SK-N-SH (cell line): ENCODE data around the gene URM1. TPM values are rescaled to one million over a fixed set of nuclear protein-coding genes. Genes with fewer than 3 reads are reported as not detected.

Source experiments
- CTCF ChIA-PET: fragments of 300-600, 350-600 bp; formaldehyde crosslinking; extraction: SDS; loops from one replicate; lab custom pipeline; 2021; lab: Yijun Ruan, JAX
- POLR2A ChIA-PET: fragments of 350-600 bp; sonication (Branson Sonifier 250); formaldehyde crosslinking; extraction: SDS; loops from one replicate; lab custom pipeline; 2020; ENCODE audit warnings: antibody characterized with exemption, inconsistent platforms; lab: Yijun Ruan, JAX
- DNase-seq: peaks from one replicate; pipeline ENCODE4 v3.0.0; 2012
- H2AFZ ChIP-seq: fragments of 200-600 bp; sonication (generic); 2 replicates; pipeline ENCODE4 v1.8.1; 2016; ENCODE audit warnings: antibody characterized with exemption, mild to moderate bottlenecking, low read depth
- H3F3A ChIP-seq: fragments of 200-600 bp; sonication (generic); replicated peaks from 2 replicates; pipeline ENCODE3; 2016; ENCODE audit warnings: antibody characterized with exemption, mild to moderate bottlenecking; ENCODE audit not compliant: insufficient read depth
- H3K27ac ChIP-seq, 2 experiments: fragments of 200-500 bp in 1 of 2; fragments of 200-600 bp in 1 of 2; sonication (Bioruptor generic) in 1 of 2; sonication (generic), shearing (Covaris generic) in 1 of 2; 2 replicates each; pipeline versions ENCODE4 v1.5.1 to v1.6.1; 2014 to 2016; ENCODE audit warnings: low read depth in 2 of 2, inconsistent platforms in 1 of 2, low read length in 1 of 2, mild to moderate bottlenecking in 1 of 2, mixed read lengths in 1 of 2
- H3K27me3 ChIP-seq: fragments of 200-600 bp; sonication (generic), shearing (Covaris generic); 2 replicates; pipeline ENCODE4 v1.6.1; 2016; ENCODE audit warnings: mixed run types; ENCODE audit not compliant: insufficient read depth
- H3K36me3 ChIP-seq, 2 experiments: fragments of 200-500 bp in 1 of 2; fragments of 200-600 bp in 1 of 2; sonication (Bioruptor generic) in 1 of 2; sonication (generic) in 1 of 2; replicated peaks in 1 of 2; 2 replicates each; pipeline versions ENCODE3 to v1.5.1; 2014 to 2016; ENCODE audit warnings: low read length in 1 of 2, mild to moderate bottlenecking in 1 of 2; ENCODE audit not compliant: insufficient read depth in 2 of 2, control insufficient read depth in 1 of 2
- H3K4me1 ChIP-seq, 2 experiments: fragments of 200-500 bp in 1 of 2; fragments of 200-600 bp in 1 of 2; sonication (Bioruptor generic) in 1 of 2; sonication (generic), shearing (Covaris generic) in 1 of 2; 2 replicates each; pipeline versions ENCODE4 v1.5.1 to v1.6.1; 2014 to 2016; ENCODE audit warnings: low read depth in 1 of 2, low read length in 1 of 2, mixed run types in 1 of 2; ENCODE audit not compliant: insufficient read depth in 2 of 2, control insufficient read depth in 1 of 2
- H3K4me2 ChIP-seq: fragments of 200-600 bp; sonication (generic), shearing (Covaris generic); 2 replicates; pipeline ENCODE4 v1.6.1; 2017; ENCODE audit warnings: mixed run types
- H3K4me3 ChIP-seq, 2 experiments: fragments of 200-500 bp in 1 of 2; fragments of 200-600 bp in 1 of 2; sonication (Bioruptor generic) in 1 of 2; sonication (generic), shearing (Covaris generic) in 1 of 2; 2 replicates each; pipeline versions ENCODE4 v1.5.1 to v1.8.1; 2014 to 2016; ENCODE audit warnings: low read depth in 2 of 2, inconsistent platforms in 1 of 2, low read length in 1 of 2, mild to moderate bottlenecking in 1 of 2, mixed read lengths in 1 of 2, moderate library complexity in 1 of 2
- H3K79me2 ChIP-seq: fragments of 200-600 bp; sonication (generic); 2 replicates; pipeline ENCODE4 v1.8.1; 2017; ENCODE audit warnings: mild to moderate bottlenecking; ENCODE audit not compliant: insufficient read depth
- H3K9ac ChIP-seq: fragments of 200-600 bp; sonication (generic); 2 replicates; pipeline ENCODE4 v1.6.1; 2017; ENCODE audit warnings: mixed run types
- H3K9me2 ChIP-seq: fragments of 200-600 bp; sonication (generic); 2 replicates; pipeline ENCODE4 v1.6.1; 2017; ENCODE audit warnings: mixed run types
- H3K9me3 ChIP-seq: fragments of 200-600 bp; sonication (generic); 2 replicates; pipeline ENCODE4 v1.6.1; 2017; ENCODE audit warnings: mixed run types, mild to moderate bottlenecking, moderate library complexity
- H4K20me1 ChIP-seq: fragments of 200-600 bp; sonication (generic); 2 replicates; pipeline ENCODE4 v1.6.1; 2017; ENCODE audit warnings: mild to moderate bottlenecking, mixed run types; ENCODE audit not compliant: insufficient read depth
- CTCF ChIP-seq: fragments of 200-600 bp; sonication (generic); IDR thresholded peaks from 2 replicates; pipeline ENCODE4 v1.6.1; 2017; ENCODE audit warnings: antibody characterized with exemption, mild to moderate bottlenecking, moderate library complexity
- EZH2phosphoT487 ChIP-seq: fragments of 200-600 bp; sonication (generic); IDR thresholded peaks from 2 replicates; pipeline ENCODE4 v1.6.1; 2017; ENCODE audit warnings: low read depth, mixed run types, mild to moderate bottlenecking, antibody characterized with exemption, moderate library complexity, borderline replicate concordance
- FOXM1 ChIP-seq: IDR thresholded peaks from 2 replicates; pipeline ENCODE4 v1.4.0; 2012; ENCODE audit warnings: low read depth, mild to moderate bottlenecking
- GABPA ChIP-seq: IDR thresholded peaks from 2 replicates; pipeline ENCODE4 v1.4.0; 2012; ENCODE audit warnings: low read depth, mild to moderate bottlenecking
- IRF3 ChIP-seq: fragments of 150-350 bp; IDR thresholded peaks from 2 replicates; pipeline ENCODE4 v1.6.1; 2016; ENCODE audit warnings: mild to moderate bottlenecking, low read depth, low read length
- JUND ChIP-seq: IDR thresholded peaks from 2 replicates; pipeline ENCODE4 v1.4.0; 2012
- MAX ChIP-seq: IDR thresholded peaks from 2 replicates; pipeline ENCODE4 v1.4.0; 2012; ENCODE audit warnings: low read depth
- MEF2A ChIP-seq: IDR thresholded peaks from 2 replicates; pipeline ENCODE4 v1.4.0; 2012; ENCODE audit warnings: low read depth, borderline replicate concordance
- MXI1 ChIP-seq: IDR thresholded peaks from 2 replicates; pipeline ENCODE4 v1.6.1; 2012; ENCODE audit warnings: mild to moderate bottlenecking, low read depth, low read length, improper control_type of control experiment
- REST ChIP-seq: IDR thresholded peaks from 2 replicates; pipeline ENCODE4 v1.6.1; 2012; ENCODE audit warnings: mild to moderate bottlenecking, low read depth, low read length, moderate library complexity
- TAF1 ChIP-seq: IDR thresholded peaks from 2 replicates; pipeline ENCODE4 v1.6.1; 2012; ENCODE audit warnings: low read depth, mild to moderate bottlenecking, low read length, moderate library complexity, borderline replicate concordance
- TEAD4 ChIP-seq: IDR thresholded peaks from 2 replicates; pipeline ENCODE4 v1.4.0; 2012; ENCODE audit warnings: mild to moderate bottlenecking, borderline replicate concordance; ENCODE audit not compliant: insufficient read depth
- ZBTB33 ChIP-seq: IDR thresholded peaks from 2 replicates; pipeline ENCODE4 v1.4.0; 2012; ENCODE audit warnings: low read depth, borderline replicate concordance
- WGBS: methylation state at CpG from one replicate; pipeline ENCODE4 v1.1.6; 2017; ENCODE audit warnings: low lambda C conversion rate; 5-methylcytosine and 5-hydroxymethylcytosine counted together
- polyA plus RNA-seq, 3 experiments: library from polyadenylated mRNA; depleted of rRNA; stranded (reverse); fragments of >200 nt; gene quantifications; 2 replicates each; pipeline ENCODE4 v1.2.3, GENCODE V29; 2012

URM1 gene
- polyA plus RNA-seq, 1 of the 3 experiments (the other 2 are of a cell fraction), result 58.9 TPM

GRCh38 chr9:128438343-128439109, 67.4 kb downstream of the URM1 start (continued):
- TF ChIP-seq ZBTB33, result no peak
- no peak for TF ChIP-seq JUND
- TF ChIP-seq MEF2A, result no peak
- no peak for TF ChIP-seq TEAD4
- TF ChIP-seq IRF3, result no peak
- peak; percentile 91 for TF ChIP-seq CTCF
- TF ChIP-seq, all 33 proteins: peak for 8

GRCh38 chr9:128439273-128439672, 68.1 kb downstream of the URM1 start:
- WGBS, result 92% methylated on average over 7 of the region's 7 CpGs
- Histone ChIP-seq H3K4me2 (no peak overlapping the region), H3K79me2 (no peaks in the 10 kb centered on the region), H4K20me1 (no peaks in the 10 kb centered on the region), H3K4me1 (peaks cover 0 to 4% of the 10 kb centered on the region in 2 experiments; a peak in 1 of 4 replicates), H3K9me2 (no peaks in the 10 kb centered on the region), H3F3A (no peaks in the 10 kb centered on the region), H3K9ac (no peak overlapping the region), H2AFZ (no peak overlapping the region), H3K4me3 (no peak overlapping the region), H3K27me3 (no peaks in the 10 kb centered on the region), H3K36me3 (no peaks in the 10 kb centered on the region), H3K27ac (no peak overlapping the region), H3K9me3 (no peaks in the 10 kb centered on the region)
- DNase-seq, result no peak
- CTCF ChIA-PET, result interaction anchor here (0.6 to 6.0 kb wide), 52 partner anchors 10 to 442 kb away, joined by 3 to 93 read pairs (median 4); partner anchors contain the start of genes CERCAM, ODF2 and URM1
- POLR2A ChIA-PET, result no interaction called here
- TF ChIP-seq ZBTB33 (no peak), MAX (no peak), CTCF (no peak), GABPA (no peak), TAF1 (no peak), MXI1 (no peak), REST (no peak), FOXM1 (no peak), EZH2phosphoT487 (no peak)
